ENCODE data around the gene SNAI3. TPM values are rescaled to one million over a fixed set of nuclear protein-coding genes. Genes with fewer than 3 reads are reported as not detected.

Gene SNAI3
- 1.5 and 2.7 TPM in 2 replicates for total RNA-seq

DNA sequence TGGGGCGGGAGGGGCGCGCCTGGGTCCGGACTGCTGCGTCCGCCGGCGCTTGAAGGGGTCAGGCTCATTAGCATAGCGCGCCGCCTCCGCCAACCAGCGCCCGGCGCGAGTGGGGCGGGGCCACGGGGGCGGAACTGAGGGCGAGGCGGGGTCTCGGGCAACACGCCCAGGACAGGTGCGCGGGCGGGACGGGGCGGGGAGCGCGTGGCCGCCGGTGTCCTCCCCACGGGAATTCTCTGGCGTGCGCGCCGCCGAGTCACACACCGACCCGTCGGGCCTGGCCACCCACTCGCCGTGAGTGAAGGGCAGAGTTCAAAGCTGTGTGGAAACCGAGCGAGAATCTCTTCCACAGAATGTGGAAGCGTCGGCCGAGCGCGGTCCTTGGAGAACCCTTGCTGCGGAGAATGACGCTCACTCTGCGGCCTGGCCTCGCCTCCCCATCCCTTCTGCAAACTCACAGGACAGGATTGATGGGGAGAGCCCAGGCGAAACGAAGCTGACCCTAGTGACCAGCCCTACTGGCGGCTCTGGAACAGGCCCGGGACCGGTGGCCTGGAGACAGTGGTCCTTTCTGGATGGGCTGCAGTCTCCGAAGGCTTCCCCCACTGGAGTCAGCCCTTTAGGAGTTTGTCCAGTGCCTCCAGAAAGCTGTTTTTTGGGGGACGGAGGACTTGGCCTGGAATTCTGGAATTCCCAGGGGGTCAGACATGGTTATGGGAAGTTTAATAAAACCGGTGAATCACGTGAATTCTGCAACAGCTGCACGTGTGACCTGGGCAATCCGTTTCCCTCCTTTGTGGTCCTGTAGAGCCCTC lies at the start of gene SNAI3:
Gene SNAI3 (minus strand): TSS at position 69 of the 815 bp plus-strand sequence. CDS start 101 bp downstream, outside the sequence.
- Mint-ChIP-seq H3K27ac (no peak within 1 kb of the TSS), H3K36me3 (ENCODE audit: low read depth) (no peaks in the 10 kb centered on the region)
- TF ChIP-seq, protein P1, sequence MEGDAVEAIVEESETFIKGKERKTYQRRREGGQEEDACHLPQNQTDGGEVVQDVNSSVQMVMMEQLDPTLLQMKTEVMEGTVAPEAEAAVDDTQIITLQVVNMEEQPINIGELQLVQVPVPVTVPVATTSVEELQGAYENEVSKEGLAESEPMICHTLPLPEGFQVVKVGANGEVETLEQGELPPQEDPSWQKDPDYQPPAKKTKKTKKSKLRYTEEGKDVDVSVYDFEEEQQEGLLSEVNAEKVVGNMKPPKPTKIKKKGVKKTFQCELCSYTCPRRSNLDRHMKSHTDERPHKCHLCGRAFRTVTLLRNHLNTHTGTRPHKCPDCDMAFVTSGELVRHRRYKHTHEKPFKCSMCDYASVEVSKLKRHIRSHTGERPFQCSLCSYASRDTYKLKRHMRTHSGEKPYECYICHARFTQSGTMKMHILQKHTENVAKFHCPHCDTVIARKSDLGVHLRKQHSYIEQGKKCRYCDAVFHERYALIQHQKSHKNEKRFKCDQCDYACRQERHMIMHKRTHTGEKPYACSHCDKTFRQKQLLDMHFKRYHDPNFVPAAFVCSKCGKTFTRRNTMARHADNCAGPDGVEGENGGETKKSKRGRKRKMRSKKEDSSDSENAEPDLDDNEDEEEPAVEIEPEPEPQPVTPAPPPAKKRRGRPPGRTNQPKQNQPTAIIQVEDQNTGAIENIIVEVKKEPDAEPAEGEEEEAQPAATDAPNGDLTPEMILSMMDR (IDR thresholded peaks at IDR 0.05) = no peak

DNA sequence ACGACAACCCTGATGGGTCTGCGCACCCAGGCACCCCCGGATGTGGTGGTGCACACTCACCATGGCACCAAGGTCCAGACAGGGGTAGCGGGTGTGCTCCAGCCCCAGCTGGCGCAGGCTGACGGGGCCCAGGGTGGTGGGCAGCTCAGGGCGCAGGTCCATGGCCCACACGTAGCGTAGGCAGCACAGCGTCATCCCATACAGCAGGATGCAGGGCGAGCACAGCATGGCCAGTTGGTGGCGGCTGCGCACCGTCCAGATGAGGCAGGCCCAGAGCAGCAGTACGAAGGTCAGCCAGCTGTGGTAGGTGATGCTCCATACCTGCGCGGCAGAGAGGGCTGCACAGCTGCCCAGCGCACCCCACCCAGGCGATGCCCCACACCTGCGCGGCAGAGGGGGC lies 49.8 kb upstream of the SNAI3 start:
- POLR2A ChIA-PET = no interaction called here
- TF ChIP-seq, protein P1 (IDR thresholded peaks at IDR 0.05) = no peak

More for the DNA sequence above, at the start of gene SNAI3:
- ATAC-seq (ENCODE audit: low read depth) (peak; percentile 74), DNase-seq (peak; percentile 94)
- Mint-ChIP-seq H3K27me3 (no peaks in the 10 kb centered on the region), H3K4me3 (peak within 1 kb of the TSS; percentile 83), H3K9me3 (no peaks in the 10 kb centered on the region), H3K4me1 (peaks cover 46% of the 10 kb centered on the region)
- POLR2A ChIA-PET = interaction anchor here (0.8 to 2.5 kb wide), 7 partner anchors 14 to 531 kb away, joined by 3 to 13 read pairs (median 4); partner anchors contain the start of gene ZNF778
- CTCF ChIA-PET = interaction anchor here (1.2 to 3.9 kb wide), 2 partner anchors 11 to 15 kb away, joined by 3 to 17 read pairs; no protein-coding TSS in a partner anchor
- intact Hi-C loops (cut with micrococcal nuclease) = loop anchor here (1.0 to 10.0 kb wide), 7 partner anchors 15 to 232 kb away; partner anchors contain the start of genes CTU2, CYBA, MVD and RNF166

DNA sequence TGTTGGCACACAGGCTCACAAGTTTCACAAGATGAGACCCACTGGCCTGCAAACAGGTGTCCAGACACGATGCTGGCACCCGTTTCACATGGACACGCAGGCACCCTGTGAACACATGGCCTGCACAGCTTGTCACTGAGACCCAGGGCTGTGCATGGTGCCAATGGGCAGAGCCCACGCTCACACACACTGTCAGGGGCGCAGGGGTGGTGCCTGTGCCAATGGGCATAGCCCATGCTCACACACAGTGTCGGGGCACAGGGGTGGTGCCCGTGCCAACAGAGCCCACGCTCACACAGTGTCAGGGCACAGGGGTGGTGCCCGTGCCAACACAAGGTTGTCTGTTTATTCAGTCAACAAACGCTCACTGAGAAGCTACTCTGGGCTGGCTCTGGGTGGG lies 49.3 kb upstream of the SNAI3 start:
- ATAC-seq (ENCODE audit: low read depth) (no peak), DNase-seq (no peak)
- H3K36me3 Mint-ChIP-seq (ENCODE audit: low read depth) = peaks cover 31% of the 10 kb centered on the region
- POLR2A ChIA-PET = no interaction called here
- no peak overlapping the region for H3K4me3 Mint-ChIP-seq
- CTCF ChIA-PET = interaction anchor here (2.4 to 3.1 kb wide), 2 partner anchors 11 to 50 kb away, joined by 33 to 56 read pairs; partner anchors contain the start of gene PIEZO1
- H3K9me3 Mint-ChIP-seq = no peaks in the 10 kb centered on the region
- no peaks in the 10 kb centered on the region for H3K27me3 Mint-ChIP-seq
- intact Hi-C loops (cut with micrococcal nuclease) = loop anchor here (5.0 kb wide), 2 partner anchors 33 to 202 kb away; no protein-coding TSS in a partner anchor
- H3K4me1 Mint-ChIP-seq = peaks cover 5% of the 10 kb centered on the region
- TF ChIP-seq, protein P1 (IDR thresholded peaks at IDR 0.05) = no peak
- no peak overlapping the region for H3K27ac Mint-ChIP-seq

More for the DNA sequence above, 49.8 kb upstream of the SNAI3 start:
- no peak for ATAC-seq (ENCODE audit: low read depth)
- intact Hi-C loops (cut with micrococcal nuclease) = loop anchor here (5.0 kb wide), 2 partner anchors 34 to 201 kb away; no protein-coding TSS in a partner anchor
- Mint-ChIP-seq H3K4me1 (peaks cover 5% of the 10 kb centered on the region), H3K36me3 (ENCODE audit: low read depth) (peaks cover 31% of the 10 kb centered on the region), H3K27me3 (no peaks in the 10 kb centered on the region), H3K9me3 (no peaks in the 10 kb centered on the region), H3K27ac (no peak overlapping the region), H3K4me3 (no peak overlapping the region)
- no peak for DNase-seq
- CTCF ChIA-PET = interaction anchor here (1.8 to 3.1 kb wide), 3 partner anchors 11 to 50 kb away, joined by 6 to 56 read pairs (median 33); partner anchors contain the start of gene PIEZO1

DNA sequence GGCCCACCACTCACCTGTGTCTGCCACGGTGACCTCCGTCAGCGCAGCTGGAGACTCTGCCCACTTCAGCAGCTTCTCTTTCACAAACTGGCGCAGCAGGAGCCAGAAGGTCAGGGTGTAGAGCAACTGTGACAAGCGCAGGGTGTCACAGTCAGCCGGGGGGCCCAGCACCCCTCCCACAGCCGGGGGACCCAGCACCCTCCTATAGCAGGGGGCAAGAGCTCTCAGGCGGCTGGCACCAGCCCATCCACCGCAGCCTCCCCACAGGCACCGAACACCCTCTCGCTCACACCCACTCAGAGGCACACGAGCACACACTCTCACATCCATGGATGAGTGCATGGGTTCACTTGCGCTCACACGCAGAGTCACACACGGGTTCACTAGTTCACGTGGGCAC lies 48.8 kb upstream of the SNAI3 start:
- intact Hi-C loops (cut with micrococcal nuclease) = loop anchor here (5.0 kb wide), 2 partner anchors 33 to 202 kb away; no protein-coding TSS in a partner anchor
- DNase-seq = no peak
- no peak overlapping the region for H3K4me3 Mint-ChIP-seq
- peaks cover 30% of the 10 kb centered on the region for H3K36me3 Mint-ChIP-seq (ENCODE audit: low read depth)
- ChIA-PET POLR2A (no interaction called here), CTCF (interaction anchor here (3.1 kb wide), 1 partner anchor 51 kb away, joined by 56 read pairs; the partner anchor contains the start of gene PIEZO1)
- ATAC-seq (ENCODE audit: low read depth) = no peak
- TF ChIP-seq, protein P1 (IDR thresholded peaks at IDR 0.05) = no peak
- no peak overlapping the region for H3K27ac Mint-ChIP-seq
- H3K4me1 Mint-ChIP-seq = peaks cover 5% of the 10 kb centered on the region
- no peaks in the 10 kb centered on the region for H3K27me3 Mint-ChIP-seq
- no peaks in the 10 kb centered on the region for H3K9me3 Mint-ChIP-seq

DNA sequence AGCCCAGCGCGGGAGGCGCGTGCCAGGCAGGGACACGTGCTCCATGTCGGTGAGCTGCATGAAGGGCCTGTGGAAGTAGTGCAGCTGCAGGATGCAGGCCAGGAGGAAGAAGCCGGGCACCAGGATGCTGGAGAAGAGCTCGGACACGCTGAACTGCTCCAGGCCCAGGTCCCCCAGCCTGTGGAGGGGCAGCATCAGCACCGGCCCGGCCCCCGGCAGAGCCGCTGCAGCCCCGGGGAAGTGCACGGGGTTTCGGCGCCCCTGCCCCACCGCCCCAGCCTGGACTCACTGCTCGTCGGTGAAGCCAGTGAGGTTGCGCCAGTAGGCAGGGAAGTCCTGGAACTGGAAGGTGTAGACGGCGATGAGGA lies 48.0 kb upstream of the SNAI3 start:
- POLR2A ChIA-PET = no interaction called here
- TF ChIP-seq, protein P1 (IDR thresholded peaks at IDR 0.05) = no peak
- H3K36me3 Mint-ChIP-seq (ENCODE audit: low read depth) = peaks cover 33% of the 10 kb centered on the region
- no peaks in the 10 kb centered on the region for H3K27me3 Mint-ChIP-seq
- no peak for DNase-seq
- H3K4me1 Mint-ChIP-seq = peaks cover 5% of the 10 kb centered on the region
- ATAC-seq (ENCODE audit: low read depth) = no peak
- H3K9me3 Mint-ChIP-seq = no peaks in the 10 kb centered on the region
- CTCF ChIA-PET = interaction anchor here (1.5 kb wide), 1 partner anchor 482 kb away, joined by 3 read pairs; no protein-coding TSS in a partner anchor
- H3K27ac Mint-ChIP-seq = no peak overlapping the region
- H3K4me3 Mint-ChIP-seq = no peak overlapping the region
- intact Hi-C loops (cut with micrococcal nuclease) = no loop called here
